GM23338 (cell line): ENCODE measurements around the gene PRLHR.

Experiments used
- CTCF ChIP-seq, 2 experiments: fragments of 200-600 bp in 1 of 2; sonication (generic) in 1 of 2; conservative IDR thresholded peaks; 2 replicates each; pipeline versions ENCODE4 v1.5.1 to v1.6.1; 2016 to 2017; ENCODE audit warnings: antibody characterized with exemption in 2 of 2, low read depth in 2 of 2, mild to moderate bottlenecking in 2 of 2, moderate library complexity in 1 of 2
- STAT1 ChIP-seq: IDR thresholded peaks from one replicate; pipeline ENCODE4 v1.6.1; 2016; ENCODE audit warnings: antibody characterized with exemption; ENCODE audit not compliant: unreplicated experiment

GRCh38 chr10:118586911-118587310 lies 8.5 kb downstream of the PRLHR start:
- TF ChIP-seq CTCF (conservative IDR thresholded peaks at IDR 0.05; ENCODE audit: low read depth in 2 of 2): no peak
- TF ChIP-seq STAT1: no peak
